B cell (primary cell): Measurements from ENCODE around the gene MAD1L1.

Experiments used
- CTCF ChIP-seq: fragments of 200-600 bp; IDR thresholded peaks from one replicate; pipeline ENCODE4 v1.8.0; 2022; ENCODE audit warnings: antibody characterized with exemption, mild to moderate bottlenecking
- EZH2 ChIP-seq: IDR thresholded peaks from 2 replicates; pipeline ENCODE4 v1.6.1; 2012; ENCODE audit warnings: borderline replicate concordance, low read depth, mild to moderate bottlenecking, moderate library complexity, low read length; ENCODE audit not compliant: insufficient read depth, poor library complexity, severe bottlenecking

DNA sequence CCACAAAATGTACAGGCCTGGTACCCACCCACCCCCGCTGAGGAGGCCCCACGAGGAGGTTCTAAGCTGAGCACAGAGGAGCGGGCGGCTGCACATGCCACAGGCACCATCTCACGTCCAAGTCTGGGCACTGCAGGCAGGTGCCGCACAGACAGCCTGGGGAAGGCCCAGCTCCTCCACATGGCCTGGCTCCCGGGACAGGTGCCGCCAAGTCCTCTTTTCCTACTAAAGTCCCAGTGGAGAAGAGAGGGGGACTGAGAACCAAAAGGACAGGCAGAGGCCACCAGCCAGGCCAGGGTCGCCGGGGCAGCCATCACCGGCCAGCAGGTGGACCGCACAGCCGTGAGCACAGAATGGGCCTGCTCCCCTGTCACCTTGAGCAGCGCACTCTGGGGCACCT, 91.1 kb downstream of the MAD1L1 start:
- TF ChIP-seq CTCF (no peak), EZH2 (no peak)
